Duodenal mucosa (tissue), 2 donors: ENCODE data around the gene SLC38A7.
"Not testable (repeated sequence)": the region's sequence is repeated elsewhere in the genome, so short reads cannot be mapped to it uniquely, and the experiment has no call there.

Experiments
- H3K27ac ChIP-seq: one replicate; pipeline ENCODE4 v1.7.0; 2013; ENCODE audit warnings: low read depth, low read length
- H3K27me3 ChIP-seq, 2 donors: one replicate each; pipeline ENCODE4 v1.7.0; 2013; ENCODE audit warnings: low read length in 2 of 2, control low read depth in 1 of 2; ENCODE audit not compliant: insufficient read depth in 2 of 2, control insufficient read depth in 1 of 2
- H3K36me3 ChIP-seq, 2 donors: one replicate each; pipeline ENCODE4 v1.7.0; 2013; ENCODE audit warnings: low read length in 2 of 2, control low read depth in 1 of 2; ENCODE audit not compliant: insufficient read depth in 2 of 2, control insufficient read depth in 1 of 2
- H3K4me1 ChIP-seq, 2 donors: one replicate each; pipeline ENCODE4 v1.7.0; 2013; ENCODE audit warnings: low read length in 2 of 2, control low read depth in 1 of 2; ENCODE audit not compliant: insufficient read depth in 2 of 2, control insufficient read depth in 1 of 2
- H3K4me3 ChIP-seq, 2 donors: one replicate each; pipeline ENCODE4 v1.7.0; 2013; ENCODE audit warnings: low read length in 2 of 2, low read depth in 1 of 2
- H3K9ac ChIP-seq, 2 donors: one replicate each; pipeline ENCODE4 v1.7.0; 2013; ENCODE audit warnings: low read length in 2 of 2, low read depth in 1 of 2
- H3K9me3 ChIP-seq, 2 donors: one replicate each; pipeline ENCODE4 v1.7.0; 2013; ENCODE audit warnings: low read length in 2 of 2, control low read depth in 1 of 2; ENCODE audit not compliant: control insufficient read depth in 1 of 2

SLC38A7 gene

DNA sequence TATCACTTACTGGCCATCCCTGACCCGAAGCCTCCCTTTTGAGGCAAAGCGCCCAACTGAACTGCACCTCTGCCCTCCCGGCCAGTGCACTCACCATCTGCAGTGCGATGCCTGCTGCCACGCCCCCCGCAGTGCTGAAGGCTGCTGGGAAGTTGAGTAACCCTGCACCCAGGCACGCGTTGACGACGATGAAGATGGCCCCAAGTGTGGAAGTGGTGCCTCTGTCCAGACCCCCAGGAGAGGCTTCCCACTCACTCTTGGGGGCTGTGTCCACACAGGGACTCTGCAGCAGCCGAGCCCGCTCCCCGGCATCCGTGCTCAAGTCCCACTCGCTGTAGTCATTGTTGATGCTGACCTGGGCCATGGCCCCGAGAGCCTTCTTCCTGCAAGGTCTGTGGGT lies 4.8 kb downstream of the SLC38A7 start:
- Histone ChIP-seq H3K27ac (no peak overlapping the region), H3K36me3 (peaks cover 4 to 33% of the 10 kb centered on the region in 2 donors), H3K9ac (no peak overlapping the region), H3K27me3 (no peaks in the 10 kb centered on the region), H3K9me3 (no peaks in the 10 kb centered on the region), H3K4me3 (no peak overlapping the region), H3K4me1 (peaks cover 12 to 14% of the 10 kb centered on the region in 2 donors)

DNA sequence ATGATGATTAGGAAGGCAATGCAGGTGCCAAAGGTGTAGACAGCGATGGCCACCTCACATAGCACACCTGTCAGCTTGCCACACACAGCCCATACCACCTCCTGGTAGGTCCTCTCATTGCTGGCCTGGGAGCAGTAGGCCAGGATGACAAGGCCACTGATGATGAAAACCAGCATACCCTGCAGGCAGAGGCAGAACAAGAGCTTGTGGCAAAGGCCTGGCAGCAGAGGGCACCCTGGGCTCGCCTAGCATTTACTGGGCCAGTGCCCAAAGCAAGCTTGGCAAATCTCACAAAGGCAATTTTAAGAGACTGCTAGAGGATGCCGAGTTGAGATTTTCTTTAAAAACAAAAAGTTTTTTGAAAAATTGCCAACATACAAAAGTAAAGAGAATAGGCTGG lies 5.9 kb downstream of the SLC38A7 start:
- Histone ChIP-seq H3K4me1 (peaks cover 5 to 7% of the 10 kb centered on the region in 2 donors), H3K27ac (no peak overlapping the region), H3K4me3 (no peak overlapping the region), H3K36me3 (peaks cover 4 to 33% of the 10 kb centered on the region in 2 donors), H3K27me3 (no peaks in the 10 kb centered on the region), H3K9ac (no peak overlapping the region), H3K9me3 (no peaks in the 10 kb centered on the region)

DNA sequence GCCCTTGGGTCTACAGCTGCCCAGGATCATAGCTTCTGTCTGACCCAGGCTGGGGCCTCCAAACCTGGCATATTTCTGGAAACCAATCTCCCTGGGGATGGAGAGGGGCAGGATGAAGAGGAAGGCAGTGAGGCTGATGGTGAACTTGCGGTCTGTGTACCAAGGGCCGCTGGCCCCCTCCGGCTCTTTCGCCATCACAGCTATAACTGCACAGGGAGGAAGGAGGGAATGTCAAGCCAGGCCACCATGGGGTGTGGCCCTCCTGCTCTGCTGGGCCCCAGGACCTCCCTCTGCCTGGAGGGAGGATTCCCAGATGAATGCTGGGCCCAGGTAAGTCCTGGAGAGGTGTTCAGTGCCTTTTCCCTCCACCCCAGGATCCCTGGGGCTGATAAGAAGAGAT lies 6.3 kb downstream of the SLC38A7 start:
- no peak overlapping the region for H3K4me3 ChIP-seq
- no peaks in the 10 kb centered on the region for H3K27me3 ChIP-seq
- peaks cover 4 to 33% of the 10 kb centered on the region in 2 donors for H3K36me3 ChIP-seq
- H3K9ac ChIP-seq = no peak overlapping the region
- H3K27ac ChIP-seq = no peak overlapping the region
- H3K9me3 ChIP-seq = no peaks in the 10 kb centered on the region
- H3K4me1 ChIP-seq = peaks cover under 1 to 2% of the 10 kb centered on the region in 2 donors

DNA sequence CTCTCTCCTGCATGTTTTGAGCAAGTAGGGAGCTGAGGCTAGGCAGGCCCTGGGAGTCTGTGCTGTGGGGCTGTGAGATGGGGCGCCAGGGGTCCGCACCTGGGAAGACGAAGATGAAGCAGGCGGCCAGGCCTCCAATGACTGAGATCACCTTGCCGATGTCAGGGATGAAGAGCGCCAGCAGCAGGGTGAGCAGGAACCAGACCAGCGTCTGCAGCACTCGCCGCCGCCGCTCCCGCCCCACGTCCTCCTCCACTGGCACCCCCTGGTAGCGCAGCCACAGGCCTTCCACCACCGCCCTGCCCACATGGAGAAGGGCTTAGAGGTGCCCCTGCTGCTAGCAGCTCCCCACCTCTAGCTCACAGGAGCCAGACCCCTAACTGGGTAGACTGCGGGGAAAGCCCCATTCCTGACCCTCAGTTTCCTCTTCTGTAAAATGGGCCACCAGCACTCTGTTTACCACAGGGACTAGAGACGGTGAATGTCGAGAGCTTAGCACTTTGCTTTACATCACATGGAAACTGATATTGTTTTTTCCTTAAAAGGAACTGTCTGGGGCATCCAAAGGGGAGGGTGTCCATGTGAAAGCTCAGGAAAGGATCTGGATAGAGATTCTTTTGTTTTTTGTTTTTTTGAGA lies 13.5 kb downstream of the SLC38A7 start:
- no peaks in the 10 kb centered on the region for H3K9me3 ChIP-seq
- H3K27me3 ChIP-seq = no peaks in the 10 kb centered on the region
- no peak overlapping the region for H3K9ac ChIP-seq
- H3K4me1 ChIP-seq = no peaks in the 10 kb centered on the region
- peaks cover 7 to 9% of the 10 kb centered on the region in 2 donors for H3K36me3 ChIP-seq
- no peak overlapping the region for H3K27ac ChIP-seq
- H3K4me3 ChIP-seq = no peak overlapping the region

DNA sequence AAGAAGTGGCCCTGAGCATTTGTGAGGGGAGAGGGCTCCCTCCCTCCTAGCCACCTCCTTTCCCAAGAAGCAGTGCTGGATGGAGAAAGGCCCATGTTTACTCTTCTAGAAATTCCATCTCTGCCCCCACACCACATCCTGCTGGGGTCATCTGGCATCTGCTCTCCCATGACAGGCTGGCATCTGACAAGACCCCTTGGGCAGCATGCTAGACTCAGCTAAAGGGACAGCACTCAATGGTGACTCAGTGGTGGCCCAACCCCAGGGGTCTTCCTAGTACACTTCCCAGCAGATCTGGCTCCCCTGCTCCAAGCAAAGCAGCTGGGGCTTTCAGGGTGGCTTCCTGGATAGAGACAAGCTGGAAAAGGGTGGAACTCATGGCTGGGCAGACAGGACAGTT lies 14.4 kb downstream of the SLC38A7 start:
- H3K36me3 ChIP-seq = peaks cover 0 to 5% of the 10 kb centered on the region in 2 donors
- no peaks in the 10 kb centered on the region for H3K4me1 ChIP-seq
- H3K27ac ChIP-seq = no peak overlapping the region
- H3K4me3 ChIP-seq = no peak overlapping the region
- H3K9ac ChIP-seq = no peak overlapping the region
- H3K27me3 ChIP-seq = no peaks in the 10 kb centered on the region
- no peaks in the 10 kb centered on the region for H3K9me3 ChIP-seq

DNA sequence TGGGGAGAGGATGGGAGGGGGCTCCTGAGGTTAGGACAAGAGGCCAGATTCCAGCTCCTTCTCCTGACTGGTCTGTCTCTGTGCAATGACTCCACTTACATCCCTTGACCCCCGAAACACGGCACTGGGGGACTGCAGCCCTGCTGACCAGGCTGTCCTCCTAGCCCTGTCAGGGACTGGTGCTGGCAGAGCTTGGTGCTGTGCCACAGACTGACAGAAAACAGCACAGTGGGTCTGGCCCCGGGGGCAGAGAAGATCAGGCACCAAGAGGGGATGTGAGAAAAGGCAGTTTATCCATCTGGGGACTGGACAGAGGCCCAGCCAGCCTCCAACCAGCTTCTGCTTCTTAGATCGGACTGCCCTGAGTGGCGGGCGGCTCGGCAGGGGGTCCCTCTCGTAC lies 19.4 kb downstream of the SLC38A7 start:
- no peaks in the 10 kb centered on the region for H3K9me3 ChIP-seq
- H3K36me3 ChIP-seq = peaks cover 0 to 5% of the 10 kb centered on the region in 2 donors
- no peak overlapping the region for H3K4me3 ChIP-seq
- H3K27me3 ChIP-seq = no peaks in the 10 kb centered on the region
- no peaks in the 10 kb centered on the region for H3K4me1 ChIP-seq
- H3K9ac ChIP-seq = no peak overlapping the region
- no peak overlapping the region for H3K27ac ChIP-seq

DNA sequence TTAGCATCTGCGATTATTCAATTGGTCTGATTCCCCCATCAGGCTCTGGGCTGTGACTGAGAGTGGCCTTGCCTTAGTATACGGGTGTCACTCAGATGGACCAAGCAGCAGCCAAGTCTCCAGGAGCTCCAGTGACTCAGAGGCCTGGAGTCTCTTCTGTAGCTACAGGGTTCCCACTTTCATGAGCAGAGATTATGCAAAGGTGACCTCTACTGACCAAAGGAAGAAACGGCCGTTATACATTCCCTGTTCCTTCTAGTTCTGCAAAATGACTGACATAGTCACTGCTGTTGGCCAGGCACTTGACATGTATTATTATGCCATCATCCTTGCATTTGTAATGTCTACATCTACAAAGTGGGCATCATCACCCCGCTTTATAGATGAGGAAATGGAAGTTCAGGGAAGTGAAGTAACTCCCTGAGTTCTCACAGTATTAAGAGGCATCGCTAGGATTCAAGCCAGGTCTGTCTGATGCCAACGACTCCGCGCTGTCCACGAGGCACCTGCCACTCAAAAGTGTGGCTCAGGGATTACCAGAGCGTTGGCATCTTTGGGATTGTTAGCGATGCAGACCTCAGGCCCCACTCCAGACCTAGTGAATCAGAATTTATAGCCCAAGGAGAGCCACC lies 23.3 kb downstream of the SLC38A7 start:
- H3K27me3 ChIP-seq = no peaks in the 10 kb centered on the region
- peaks cover 8% of the 10 kb centered on the region in 2 donors for H3K4me1 ChIP-seq
- no peak overlapping the region for H3K9ac ChIP-seq
- H3K4me3 ChIP-seq = no peak overlapping the region
- H3K9me3 ChIP-seq = no peaks in the 10 kb centered on the region
- H3K27ac ChIP-seq = no peak overlapping the region
- H3K36me3 ChIP-seq = no peaks in the 10 kb centered on the region

DNA sequence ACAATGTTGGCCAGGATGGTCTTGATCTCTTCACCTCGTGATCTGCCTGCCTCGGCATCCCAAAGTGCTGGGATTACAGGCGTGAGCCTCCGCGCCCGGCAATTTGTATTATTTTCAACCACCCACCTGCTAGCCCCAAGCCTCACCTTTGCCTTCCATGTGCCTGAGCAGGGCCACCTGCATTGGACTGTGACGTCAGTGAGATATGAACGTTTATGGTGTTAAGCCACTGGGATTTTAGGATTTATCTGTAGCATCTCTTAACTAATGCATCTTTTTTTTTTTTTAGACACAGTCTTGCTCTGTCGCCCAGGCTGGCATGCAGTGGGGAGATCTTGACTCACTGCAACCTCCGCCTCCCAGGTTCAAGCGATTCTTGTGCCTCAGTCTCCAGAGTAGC lies 24.7 kb downstream of the SLC38A7 start:
- peaks cover 12% of the 10 kb centered on the region in 2 donors for H3K4me1 ChIP-seq
- H3K36me3 ChIP-seq, H3K9me3 ChIP-seq, H3K9ac ChIP-seq, H3K4me3 ChIP-seq, H3K27me3 ChIP-seq, H3K27ac ChIP-seq: not testable (repeated sequence)

DNA sequence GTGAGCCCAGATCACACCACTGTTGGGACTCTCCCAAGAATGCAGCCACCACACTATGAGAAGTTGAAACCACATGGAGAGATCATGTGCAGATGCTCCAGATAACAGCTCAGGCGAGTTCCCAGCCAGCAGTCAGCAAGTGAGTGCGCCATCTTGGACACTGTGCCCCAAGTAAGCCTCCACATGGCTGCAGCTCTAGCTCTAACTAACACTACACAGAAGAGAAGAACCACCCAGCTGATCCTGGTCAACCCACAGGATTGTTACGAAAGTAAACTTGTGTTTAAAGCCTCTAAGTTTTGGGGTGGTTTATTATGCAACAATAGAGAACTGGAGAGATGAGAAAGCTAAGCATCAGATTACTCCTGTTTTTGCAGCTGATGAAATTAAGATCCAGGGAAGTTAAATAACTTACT lies 25.8 kb downstream of the SLC38A7 start:
- no peaks in the 10 kb centered on the region for H3K9me3 ChIP-seq
- no peak overlapping the region for H3K4me3 ChIP-seq
- no peaks in the 10 kb centered on the region for H3K36me3 ChIP-seq
- H3K27me3 ChIP-seq = no peaks in the 10 kb centered on the region
- H3K9ac ChIP-seq = no peak overlapping the region
- H3K4me1 ChIP-seq = peaks cover 17 to 21% of the 10 kb centered on the region in 2 donors
- H3K27ac ChIP-seq = no peak overlapping the region

DNA sequence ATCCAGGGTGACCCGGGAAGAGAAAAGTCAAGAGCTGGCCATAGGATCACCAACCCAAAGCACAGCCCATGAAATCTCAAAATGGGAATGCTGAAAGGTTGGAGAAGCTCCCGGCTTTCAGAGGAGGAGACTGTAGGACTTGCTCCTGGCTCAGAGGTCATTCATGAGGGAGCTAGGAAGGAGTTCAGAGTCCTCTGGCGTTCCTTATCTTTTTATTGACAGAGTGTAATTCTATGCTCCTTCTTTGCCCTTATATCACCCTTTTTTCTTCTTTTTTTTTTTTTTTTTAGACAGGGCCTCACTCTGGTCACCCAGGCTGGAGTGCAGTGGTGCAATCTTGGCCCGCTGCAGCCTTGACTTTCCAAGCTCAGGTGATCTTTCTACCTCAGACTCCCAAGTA lies 27.7 kb downstream of the SLC38A7 start:
- Histone ChIP-seq H3K27me3 (no peaks in the 10 kb centered on the region), H3K27ac (no peak overlapping the region), H3K36me3 (no peaks in the 10 kb centered on the region), H3K4me3 (peak overlapping the region in 1 of 2 donors; percentile 3), H3K9me3 (no peaks in the 10 kb centered on the region), H3K9ac (no peak overlapping the region), H3K4me1 (peaks cover 28 to 29% of the 10 kb centered on the region in 2 donors)
